Measurements from ENCODE around the gene C1QTNF3.
"Not testable (repeated sequence)": the region's sequence is repeated elsewhere in the genome, so short reads cannot be mapped to it uniquely, and the experiment has no call there.

GRCh38 chr5:34087728-34088127 is 44.7 kb upstream of the C1QTNF3 start:
- not testable (repeated sequence) for TF ChIP-seq CTCF (conservative IDR thresholded peaks at IDR 0.05; ENCODE audit: low read length); EZH2phosphoT487 (IDR thresholded peaks at IDR 0.05; ENCODE audit: borderline replicate concordance, low read depth, low read length)

All from OCI-LY7 (cell line).